Spleen (tissue), 11 donors: ENCODE data around the gene GSS. TPM values are rescaled to one million over a fixed set of nuclear protein-coding genes. Genes with fewer than 3 reads are reported as not detected.

Experiments
- DNase-seq: peaks from one replicate; pipeline ENCODE4 v3.0.0-alpha.2; 2020
- H3K27ac ChIP-seq, 8 donors: fragments of 200-600 bp; sonication (generic) in 7 of 8; 1 replicate in 4 of 8; 2 replicates in 4 of 8; pipeline versions ENCODE4 v1.5.0 to v1.8.0; 2016 to 2021; ENCODE audit warnings: inconsistent platforms in 4 of 8, mild to moderate bottlenecking in 4 of 8, moderate library complexity in 1 of 8
- H3K27me3 ChIP-seq, 7 donors: fragments of 200-600 bp; sonication (generic) in 6 of 7; replicated peaks in 1 of 7; 1 replicate in 4 of 7; 2 replicates in 3 of 7; pipeline versions ENCODE4 v1.5.0 to v1.8.0; 2016 to 2021; ENCODE audit warnings: inconsistent platforms in 3 of 7, mild to moderate bottlenecking in 1 of 7
- H3K36me3 ChIP-seq, 6 donors: fragments of 200-600 bp; sonication (generic) in 5 of 6; 1 replicate in 4 of 6; 2 replicates in 2 of 6; pipeline versions ENCODE4 v1.5.0 to v1.8.0; 2016 to 2021; ENCODE audit warnings: inconsistent platforms in 2 of 6
- H3K4me1 ChIP-seq, 6 donors: fragments of 200-600 bp; sonication (generic) in 5 of 6; 1 replicate in 3 of 6; 2 replicates in 3 of 6; pipeline versions ENCODE4 v1.5.0 to v1.8.0; 2016 to 2021; ENCODE audit warnings: inconsistent platforms in 3 of 6
- H3K4me3 ChIP-seq, 8 donors: fragments of 200-600 bp; sonication (generic) in 7 of 8; 1 replicate in 4 of 8; 2 replicates in 4 of 8; pipeline versions ENCODE4 v1.5.0 to v1.8.0; 2016 to 2021; ENCODE audit warnings: inconsistent platforms in 4 of 8, mild to moderate bottlenecking in 4 of 8, moderate library complexity in 2 of 8
- H3K9me3 ChIP-seq, 8 donors: fragments of 200-600 bp; sonication (generic) in 7 of 8; 1 replicate in 4 of 8; 2 replicates in 4 of 8; pipeline versions ENCODE4 v1.5.0 to v1.8.0; 2016 to 2021; ENCODE audit warnings: inconsistent platforms in 4 of 8
- CTCF ChIP-seq, 11 experiments: fragments of 200-600 bp in 7 of 11; fragments of 450-650 bp in 4 of 11; sonication (generic) in 4 of 11; IDR thresholded peaks in 8 of 11; conservative IDR thresholded peaks in 3 of 11; 1 replicate in 7 of 11; 2 replicates in 4 of 11; pipeline versions ENCODE4 v1.4.0 to v1.8.0; 2016 to 2021; ENCODE audit warnings: antibody characterized with exemption in 11 of 11, inconsistent platforms in 4 of 11, mild to moderate bottlenecking in 1 of 11
- POLR2A ChIP-seq, 3 donors: fragments of 450-650 bp; IDR thresholded peaks; one replicate each; pipeline ENCODE4 v1.5.1; 2017; ENCODE audit warnings: antibody characterized with exemption in 3 of 3, mild to moderate bottlenecking in 1 of 3
- POLR2AphosphoS5 ChIP-seq, 3 donors: sonication (generic); formaldehyde crosslinking; IDR thresholded peaks; one replicate each; pipeline ENCODE4 v1.5.1; 2017; ENCODE audit warnings: antibody characterized with exemption in 3 of 3
- WGBS, 5 donors: extraction: QIAGEN DNeasy Blood & Tissue Kit in 3 of 5; methylation state at CpG; one replicate each; pipeline versions ENCODE4 v1.1.5 to v1.1.7; 2013 to 2018; 5-methylcytosine and 5-hydroxymethylcytosine counted together
- intact Hi-C: fragments of 100-400 bp; cut with DNase I; formaldehyde crosslinking; loops from one replicate; pipeline ENCODE4 v1.15.0; 2023; ENCODE audit warnings: low total_unique reads
- polyA plus RNA-seq, 3 donors: library from polyadenylated mRNA; stranded (reverse); fragments of 200-250 nt; gene quantifications; one replicate each; pipeline ENCODE4 v1.2.1, GENCODE V29; 2013
- total RNA-seq, 7 donors: library from RNA; depleted of rRNA in 3 of 7; stranded (reverse); fragments of >200 nt in 3 of 7; fragmentation: NEBNext Ultra II Directional in 4 of 7; extraction: Animal tissue kit (Norgen Biotek cat#: 25700) in 4 of 7; gene quantifications; one replicate each; pipeline versions ENCODE4 v1.1.0 to v1.2.1, GENCODE V29; 2016 to 2021
- donor health status: healthy with polysubstance abuse.
- donor health status: DM: no; HTN: no; CAD: no; lungs with moderate emphysema.
- donor health status: DM: no; HTN: no; CAD: no.
- donor health status: Bipolar disorder and iron deficiency.
- donor health status: healthy.
- donor health status: DM: no; HTN: no; CAD: no.
- donor health status: DM: yes; HTN: yes; CAD: no.

The GSS gene
- total and polyA plus RNA-seq, 10 donors = 19.8 to 46.1 (median 32.7) TPM

- no peak for DNase-seq
- peak overlapping the region in 1 of 8 donors; percentile 15 for H3K27ac ChIP-seq
- TF ChIP-seq CTCF (IDR thresholded peaks at IDR 0.05 in 8 of 11, conservative IDR thresholded peaks at IDR 0.05 in 3 of 11) = no peak
- TF ChIP-seq POLR2A (IDR thresholded peaks at IDR 0.05) = no peak
- peak in 1 of 3 donors; percentile 46 for TF ChIP-seq POLR2AphosphoS5 (IDR thresholded peaks at IDR 0.05)
These were observed 32.8 kb downstream of the GSS start for GRCh38 chr20:34922654-34923381.

GRCh38 chr20:34921436-34921835 is 34.2 kb downstream of the GSS start:
- H3K9me3 ChIP-seq = no peaks in the 10 kb centered on the region
- H3K27ac ChIP-seq = no peak overlapping the region
- no peak for DNase-seq
- H3K4me3 ChIP-seq = no peak overlapping the region
- H3K27me3 ChIP-seq = no peaks in the 10 kb centered on the region
- TF ChIP-seq CTCF (IDR thresholded peaks at IDR 0.05 in 8 of 11, conservative IDR thresholded peaks at IDR 0.05 in 3 of 11) = no peak
- TF ChIP-seq POLR2A (IDR thresholded peaks at IDR 0.05) = no peak
- no peak for TF ChIP-seq POLR2AphosphoS5 (IDR thresholded peaks at IDR 0.05)
- H3K4me1 ChIP-seq = peaks cover 0 to 15% (median 0%) of the 10 kb centered on the region in 6 donors
- WGBS, 5 donors = 55 to 90% (median 78%) methylated on average over 3 of the region's 3 CpGs
- intact Hi-C loops = no loop called here
- peaks cover 0 to 74% (median 23%) of the 10 kb centered on the region in 6 donors for H3K36me3 ChIP-seq

More at GRCh38 chr20:34922654-34923381, 32.8 kb downstream of the GSS start:
- 93 to 96% (median 94%) methylated on average over 5 of the region's 5 CpGs for WGBS, 5 donors
- Histone ChIP-seq H3K4me3 (no peak overlapping the region), H3K4me1 (peaks cover 0 to 5% (median 0%) of the 10 kb centered on the region in 6 donors), H3K9me3 (no peaks in the 10 kb centered on the region), H3K36me3 (peaks cover 0 to 88% (median 32%) of the 10 kb centered on the region in 6 donors), H3K27me3 (no peaks in the 10 kb centered on the region)
- intact Hi-C loops = no loop called here

- H3K4me1 ChIP-seq = peaks cover 0 to 22% (median 2%) of the 10 kb centered on the region in 6 donors
- DNase-seq = no peak
- H3K36me3 ChIP-seq = peaks cover 0 to 60% (median 12%) of the 10 kb centered on the region in 6 donors
- H3K27me3 ChIP-seq = no peaks in the 10 kb centered on the region
- H3K9me3 ChIP-seq = no peaks in the 10 kb centered on the region
- no peak overlapping the region for H3K4me3 ChIP-seq
- intact Hi-C loops = no loop called here
- H3K27ac ChIP-seq = no peak overlapping the region
- TF ChIP-seq POLR2AphosphoS5 (IDR thresholded peaks at IDR 0.05) = no peak
- no peak for TF ChIP-seq POLR2A (IDR thresholded peaks at IDR 0.05)
- TF ChIP-seq CTCF (IDR thresholded peaks at IDR 0.05 in 8 of 11, conservative IDR thresholded peaks at IDR 0.05 in 3 of 11) = no peak
These were observed 35.6 kb downstream of the GSS start for GRCh38 chr20:34920055-34920454.

GRCh38 chr20:34916774-34917354 is 38.7 kb downstream of the GSS start:
- H3K36me3 ChIP-seq = peaks cover 0 to 42% (median 7%) of the 10 kb centered on the region in 6 donors
- intact Hi-C loops = no loop called here
- H3K4me1 ChIP-seq = peaks cover 0 to 22% (median 2%) of the 10 kb centered on the region in 6 donors
- no peaks in the 10 kb centered on the region for H3K9me3 ChIP-seq
- no peak for DNase-seq
- WGBS, 5 donors = 56 to 82% (median 73%) methylated on average over 2 of the region's 2 CpGs
- H3K27ac ChIP-seq = no peak overlapping the region
- TF ChIP-seq POLR2A (IDR thresholded peaks at IDR 0.05) = no peak
- no peak for TF ChIP-seq CTCF (IDR thresholded peaks at IDR 0.05 in 8 of 11, conservative IDR thresholded peaks at IDR 0.05 in 3 of 11)
- TF ChIP-seq POLR2AphosphoS5 (IDR thresholded peaks at IDR 0.05) = no peak
- no peaks in the 10 kb centered on the region for H3K27me3 ChIP-seq
- no peak overlapping the region for H3K4me3 ChIP-seq
